SU-DHL-6 (cell line): ENCODE data around the gene KCNH6.

ENCODE experiments used
- H2AFZ ChIP-seq: fragments of 200-600 bp; sonication (generic); 2 replicates; pipeline ENCODE4 v1.6.1; 2014; ENCODE audit warnings: low read depth, mild to moderate bottlenecking, moderate library complexity, mixed read lengths, antibody characterized with exemption, low read length; ENCODE audit not compliant: severe bottlenecking
- H3F3A ChIP-seq: fragments of 200-600 bp; shearing (Covaris generic); 2 replicates; pipeline ENCODE4 v1.6.0; 2016; ENCODE audit warnings: antibody characterized with exemption, mild to moderate bottlenecking; ENCODE audit not compliant: insufficient read depth
- H3K27ac ChIP-seq: fragments of 200-600 bp; sonication (generic); 2 replicates; pipeline ENCODE4 v1.5.1; 2016; ENCODE audit warnings: low read depth, mild to moderate bottlenecking, low read length, moderate library complexity, mixed read lengths
- H3K27me3 ChIP-seq: fragments of 200-600 bp; sonication (generic), shearing (Covaris generic); 2 replicates; pipeline ENCODE4 v1.6.0; 2014; ENCODE audit warnings: mild to moderate bottlenecking, low read length
- H3K36me3 ChIP-seq: fragments of 200-600 bp; sonication (generic); 2 replicates; pipeline ENCODE4 v1.6.1; 2014; ENCODE audit warnings: mild to moderate bottlenecking, low read length, mixed read lengths
- H3K4me2 ChIP-seq: fragments of 300-600, 200-600 bp; shearing (Covaris generic), sonication (generic); 2 replicates; pipeline ENCODE4 v1.6.0; 2014; ENCODE audit warnings: low read length, low read depth, mild to moderate bottlenecking; ENCODE audit not compliant: poor library complexity, severe bottlenecking
- H3K4me3 ChIP-seq: fragments of 200-600 bp; sonication (generic); 2 replicates; pipeline ENCODE4 v1.5.1; 2014; ENCODE audit warnings: antibody characterized with exemption, low read length, mild to moderate bottlenecking, mixed read lengths; ENCODE audit not compliant: insufficient read depth, poor library complexity, severe bottlenecking
- H3K79me2 ChIP-seq: fragments of 200-600 bp; sonication (generic); 2 replicates; pipeline ENCODE4 v1.6.1; 2014; ENCODE audit warnings: mild to moderate bottlenecking, low read length, moderate library complexity; ENCODE audit not compliant: insufficient read depth
- H3K9ac ChIP-seq: fragments of 200-600 bp; sonication (generic); 2 replicates; pipeline ENCODE4 v1.7.0; 2014; ENCODE audit warnings: mild to moderate bottlenecking, low read length
- H3K9me2 ChIP-seq: fragments of 200-600 bp; sonication (generic); replicated peaks from 2 replicates; pipeline ENCODE4 v1.6.1; 2014; ENCODE audit warnings: low read length; ENCODE audit not compliant: insufficient read depth
- H3K9me3 ChIP-seq: fragments of 200-600 bp; sonication (generic); 2 replicates; pipeline ENCODE4 v1.6.1; 2014; ENCODE audit warnings: low read length, mixed read lengths; ENCODE audit not compliant: insufficient read depth
- H4K20me1 ChIP-seq: fragments of 200-600 bp; sonication (generic); 2 replicates; pipeline ENCODE4 v1.6.1; 2014; ENCODE audit warnings: low read depth, mild to moderate bottlenecking, antibody characterized with exemption, low read length, moderate library complexity, mixed read lengths
- CTCF ChIP-seq: fragments of 200-600 bp; sonication (generic); IDR thresholded peaks from one replicate; pipeline ENCODE4 v1.5.1; 2017; ENCODE audit warnings: antibody characterized with exemption, mild to moderate bottlenecking, low read length, moderate library complexity; ENCODE audit not compliant: insufficient read depth, poor library complexity, severe bottlenecking
- EZH2phosphoT487 ChIP-seq: fragments of 200-600 bp; sonication (generic), shearing (Covaris generic); conservative IDR thresholded peaks from 2 replicates; pipeline ENCODE4 v1.6.1; 2018; ENCODE audit warnings: mild to moderate bottlenecking, antibody characterized with exemption, low read length, moderate library complexity, mixed read lengths

KCNH6 gene

GRCh38 chr17:63524051-63524450 lies 893 bp downstream of the KCNH6 start:
- H3K9ac ChIP-seq = no peak overlapping the region
- no peaks in the 10 kb centered on the region for H3K9me3 ChIP-seq
- H2AFZ ChIP-seq = no peak overlapping the region
- H3K9me2 ChIP-seq = no peaks in the 10 kb centered on the region
- H3K36me3 ChIP-seq = no peaks in the 10 kb centered on the region
- no peak overlapping the region for H3K4me2 ChIP-seq
- H3K27me3 ChIP-seq = no peaks in the 10 kb centered on the region; the same call in 1 of the 2 replicates
- H3F3A ChIP-seq = no peaks in the 10 kb centered on the region
- no peak overlapping the region for H3K27ac ChIP-seq
- H3K4me3 ChIP-seq = no peak overlapping the region
- TF ChIP-seq EZH2phosphoT487 (no peak), CTCF (no peak)
- H3K79me2 ChIP-seq = no peaks in the 10 kb centered on the region
- H4K20me1 ChIP-seq = no peaks in the 10 kb centered on the region

GRCh38 chr17:63525190-63525946 lies 2.2 kb downstream of the KCNH6 start:
- H3K9me3 ChIP-seq = no peaks in the 10 kb centered on the region
- no peak overlapping the region for H3K4me2 ChIP-seq
- H3K9ac ChIP-seq = no peak overlapping the region
- H3K36me3 ChIP-seq = no peaks in the 10 kb centered on the region
- no peak overlapping the region for H3K27ac ChIP-seq
- H4K20me1 ChIP-seq = no peaks in the 10 kb centered on the region
- H3K79me2 ChIP-seq = no peaks in the 10 kb centered on the region
- no peak for TF ChIP-seq CTCF
- no peak for TF ChIP-seq EZH2phosphoT487
- H3K4me3 ChIP-seq = no peak overlapping the region
- no peaks in the 10 kb centered on the region for H3F3A ChIP-seq
- no peaks in the 10 kb centered on the region; the same call in 1 of the 2 replicates for H3K27me3 ChIP-seq
- no peak overlapping the region for H2AFZ ChIP-seq
- H3K9me2 ChIP-seq = no peaks in the 10 kb centered on the region

GRCh38 chr17:63526861-63527260 lies 3.7 kb downstream of the KCNH6 start:
- no peaks in the 10 kb centered on the region for H3F3A ChIP-seq
- no peaks in the 10 kb centered on the region for H3K36me3 ChIP-seq
- no peaks in the 10 kb centered on the region for H3K9me3 ChIP-seq
- H4K20me1 ChIP-seq = no peaks in the 10 kb centered on the region
- no peaks in the 10 kb centered on the region for H3K9me2 ChIP-seq
- H3K9ac ChIP-seq = no peak overlapping the region
- H3K4me2 ChIP-seq = no peak overlapping the region
- no peak overlapping the region for H3K27ac ChIP-seq
- no peaks in the 10 kb centered on the region for H3K79me2 ChIP-seq
- H2AFZ ChIP-seq = no peak overlapping the region
- TF ChIP-seq CTCF (no peak), EZH2phosphoT487 (no peak)
- no peaks in the 10 kb centered on the region for H3K27me3 ChIP-seq
- no peak overlapping the region for H3K4me3 ChIP-seq
